Measurements from ENCODE around the gene NCOA1. TPM values are rescaled to one million over a fixed set of nuclear protein-coding genes. Genes with fewer than 3 reads are reported as not detected.
"Not testable (repeated sequence)": the region's sequence is repeated elsewhere in the genome, so short reads cannot be mapped to it uniquely, and the experiment has no call there.

Gene NCOA1
- total and polyA plus RNA-seq, 2 of the 4 experiments (the other 2 are of a cell fraction): 6.7 to 11.3 TPM

GRCh38 chr2:24548058-24548457, 57.0 kb downstream of the NCOA1 start:
- no peak overlapping the region for H2BK15ac ChIP-seq (ENCODE audit: low read depth, low read length)
- in situ Hi-C loops (cut with MboI; ENCODE audit: low sequenced_read_pairs): no loop called here
- ATAC-seq (ENCODE audit: low read depth) (no peak), DNase-seq (no peak)
- intact Hi-C loops (cut with micrococcal nuclease): no loop called here
- POLR2A ChIA-PET (ENCODE audit: unreplicated experiment): no interaction called here
- dilution Hi-C loops (cut with HindIII; ENCODE audit: low sequenced_read_pairs, unreplicated experiment): no loop called here
- H4K20me1 ChIP-seq (ENCODE audit: insufficient read depth, low read length): 0 out of 2 replicates have a peak, but pooled peaks cover 4% of the 10 kb centered on the region
- no peak overlapping the region for H3K14ac ChIP-seq (replicated peaks; ENCODE audit: low read depth, low read length)
- no TSS peak for BruUV-seq (replicated peaks)
- no peak overlapping the region for H3K4ac ChIP-seq (ENCODE audit: low read depth, low read length)
- no peak overlapping the region for H3K23ac ChIP-seq (ENCODE audit: low read depth, low read length)
- H3K4me2 ChIP-seq (ENCODE audit: low read depth, low read length): no peak overlapping the region
- TF ChIP-seq CHD1 (IDR thresholded peaks at IDR 0.05; ENCODE audit: low read depth, low read length) (no peak), POLR2A (IDR thresholded peaks at IDR 0.05; ENCODE audit: low read depth, low read length) (no peak), BHLHE40 (IDR thresholded peaks at IDR 0.05; ENCODE audit: low read depth, low read length) (no peak), CEBPB (IDR thresholded peaks at IDR 0.05; ENCODE audit: low read depth, low read length) (no peak), MXI1 (IDR thresholded peaks at IDR 0.05; ENCODE audit: borderline replicate concordance, low read depth, low read length) (no peak), FOS (IDR thresholded peaks at IDR 0.05; ENCODE audit: low read depth, low read length) (no peak), SMC3 (IDR thresholded peaks at IDR 0.05; ENCODE audit: low read depth, low read length) (no peak), RFX5 (IDR thresholded peaks at IDR 0.05; ENCODE audit: low read depth, low read length) (no peak), RAD21 (IDR thresholded peaks at IDR 0.05; ENCODE audit: low read length) (no peak), CTCF (conservative IDR thresholded peaks at IDR 0.05; ENCODE audit: low read depth, low read length) (no peak)
- H3K18ac ChIP-seq (ENCODE audit: low read depth, low read length): no peak overlapping the region
- H2BK20ac ChIP-seq (ENCODE audit: low read depth, low read length): no peak overlapping the region
- H3K9me1 ChIP-seq (ENCODE audit: insufficient read depth, low read length): no peaks in the 10 kb centered on the region
- H3K36me3 ChIP-seq (ENCODE audit: control insufficient read depth, insufficient read depth, low read length): no peaks in the 10 kb centered on the region
- CTCF ChIA-PET: no interaction called here
- no peaks in the 10 kb centered on the region for H3K27me3 ChIP-seq (ENCODE audit: control insufficient read depth, insufficient read depth, low read length)
- H4K5ac ChIP-seq (ENCODE audit: low read depth, low read length): no peak overlapping the region
- H3K27ac ChIP-seq (ENCODE audit: insufficient read depth, low read length): no peak overlapping the region
- H3K4me1 ChIP-seq (ENCODE audit: control insufficient read depth, insufficient read depth, low read length): no peaks in the 10 kb centered on the region
- no peak overlapping the region for H3K9ac ChIP-seq (ENCODE audit: low read depth, low read length)
- H4K8ac ChIP-seq (ENCODE audit: low read depth in 2 of 2, low read length in 2 of 2): no peak overlapping the region
- no peak overlapping the region for H3K56ac ChIP-seq (ENCODE audit: extremely low read depth, insufficient read depth, low read length)
- no peak overlapping the region for H2BK120ac ChIP-seq (ENCODE audit: low read depth, low read length)
- H3K9me3 ChIP-seq (ENCODE audit: control insufficient read depth, insufficient read depth, low read length): peaks cover 2% of the 10 kb centered on the region; the same call in 1 of the 2 replicates
- WGBS, 2 experiments (ENCODE audit: extremely low coverage in 2 of 2, insufficient read length in 1 of 2): no CpG with 5 or more reads among the region's 4 CpGs
- no peak overlapping the region for H2AK5ac ChIP-seq (ENCODE audit: low read depth, low read length)
- H4K91ac ChIP-seq (ENCODE audit: insufficient read depth, low read depth, low read length): no peak overlapping the region
- H2AK9ac ChIP-seq (replicated peaks; ENCODE audit: low read depth, low read length, poor library complexity): no peak overlapping the region
- no peak overlapping the region for H2BK5ac ChIP-seq (ENCODE audit: low read depth, low read length, poor library complexity, severe bottlenecking)
- H3K4me3 ChIP-seq (ENCODE audit: insufficient read depth, low read depth, low read length): no peak overlapping the region
- peaks cover 5 to 6% of the 10 kb centered on the region in 2 experiments; a peak in 2 of 4 replicates for H3K79me1 ChIP-seq (ENCODE audit: low read depth in 1 of 2, low read length in 2 of 2)
- H2AFZ ChIP-seq (replicated peaks; ENCODE audit: low read length, poor library complexity): no peak overlapping the region

- BruUV-seq (replicated peaks); H3K4me1 ChIP-seq (ENCODE audit: control insufficient read depth, insufficient read depth, low read length); H3K18ac ChIP-seq (ENCODE audit: low read depth, low read length); H4K8ac ChIP-seq (ENCODE audit: low read depth in 2 of 2, low read length in 2 of 2); CTCF ChIA-PET; H3K56ac ChIP-seq (ENCODE audit: extremely low read depth, insufficient read depth, low read length); H3K27ac ChIP-seq (ENCODE audit: insufficient read depth, low read length); H3K4ac ChIP-seq (ENCODE audit: low read depth, low read length); H3K23ac ChIP-seq (ENCODE audit: low read depth, low read length); H2BK120ac ChIP-seq (ENCODE audit: low read depth, low read length); H2AK9ac ChIP-seq (replicated peaks; ENCODE audit: low read depth, low read length, poor library complexity); H3K79me1 ChIP-seq (ENCODE audit: low read depth in 1 of 2, low read length in 2 of 2); H2BK20ac ChIP-seq (ENCODE audit: low read depth, low read length); H3K9me1 ChIP-seq (ENCODE audit: insufficient read depth, low read length); H2BK5ac ChIP-seq (ENCODE audit: low read depth, low read length, poor library complexity, severe bottlenecking); intact Hi-C loops (cut with micrococcal nuclease); H3K4me2 ChIP-seq (ENCODE audit: low read depth, low read length); POLR2A ChIA-PET (ENCODE audit: unreplicated experiment); H4K5ac ChIP-seq (ENCODE audit: low read depth, low read length); H4K20me1 ChIP-seq (ENCODE audit: insufficient read depth, low read length); H4K91ac ChIP-seq (ENCODE audit: insufficient read depth, low read depth, low read length); H2AFZ ChIP-seq (replicated peaks; ENCODE audit: low read length, poor library complexity); H3K9ac ChIP-seq (ENCODE audit: low read depth, low read length); H3K14ac ChIP-seq (replicated peaks; ENCODE audit: low read depth, low read length); ATAC-seq (ENCODE audit: low read depth); H3K4me3 ChIP-seq (ENCODE audit: insufficient read depth, low read depth, low read length); H2BK15ac ChIP-seq (ENCODE audit: low read depth, low read length); H2AK5ac ChIP-seq (ENCODE audit: low read depth, low read length); dilution Hi-C loops (cut with HindIII; ENCODE audit: low sequenced_read_pairs, unreplicated experiment); H3K27me3 ChIP-seq (ENCODE audit: control insufficient read depth, insufficient read depth, low read length); in situ Hi-C loops (cut with MboI; ENCODE audit: low sequenced_read_pairs); H3K36me3 ChIP-seq (ENCODE audit: control insufficient read depth, insufficient read depth, low read length); H3K9me3 ChIP-seq (ENCODE audit: control insufficient read depth, insufficient read depth, low read length): not testable (repeated sequence)
- WGBS, 2 experiments (ENCODE audit: extremely low coverage in 2 of 2, insufficient read length in 1 of 2): no CpG with 5 or more reads among the region's 2 CpGs
- peak; percentile 16 for DNase-seq
These were observed 59.2 kb downstream of the NCOA1 start for GRCh38 chr2:24550301-24550700.

All from IMR-90 (cell line).